ENCODE data around the gene ADAM12. TPM values are rescaled to one million over a fixed set of nuclear protein-coding genes. Genes with fewer than 3 reads are reported as not detected.

ADAM12 gene
- polyA plus RNA-seq, 1 donor from 2014 or later, result 0.09 TPM

DNA sequence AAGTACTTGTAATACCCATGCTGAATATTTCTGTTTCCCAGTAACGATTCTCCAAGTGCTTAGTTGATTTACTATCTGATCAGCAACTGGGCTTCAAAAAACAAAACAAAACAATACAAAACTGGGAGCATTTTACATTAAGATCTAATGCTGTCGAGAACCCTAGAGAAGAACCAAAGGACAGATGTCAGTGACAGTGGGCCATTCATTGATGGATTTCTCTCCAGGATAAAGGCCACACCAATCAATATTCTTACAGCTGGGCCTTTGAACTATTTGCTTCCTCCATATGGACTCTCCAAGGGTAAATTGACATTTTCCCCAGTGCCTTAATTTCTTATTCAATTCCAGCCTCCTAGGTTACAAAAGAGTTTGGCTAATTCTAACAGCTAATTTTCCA lies 217.5 kb downstream of the ADAM12 start:
- Histone ChIP-seq H3K9ac (ENCODE audit: low read length) (no peak overlapping the region), H3K4me2 (ENCODE audit: low read length) (no peak overlapping the region), H2AFZ (ENCODE audit: low read depth, low read length) (no peak overlapping the region), H3K27me3 (ENCODE audit: insufficient read depth, low read depth, low read length) (no peaks in the 10 kb centered on the region), H4K20me1 (ENCODE audit: insufficient read depth) (no peaks in the 10 kb centered on the region), H3K9me3 (ENCODE audit: low read length) (no peaks in the 10 kb centered on the region), H3K36me3 (ENCODE audit: insufficient read depth, low read length) (no peaks in the 10 kb centered on the region), H3K79me2 (replicated peaks; ENCODE audit: insufficient read depth, low read length) (no peaks in the 10 kb centered on the region), H3K9me2 (ENCODE audit: insufficient read depth, low read length) (no peaks in the 10 kb centered on the region), H3K4me3 (ENCODE audit: low read length) (no peak overlapping the region), H3F3A (ENCODE audit: insufficient read depth, low read length, poor library complexity, severe bottlenecking) (no peaks in the 10 kb centered on the region), H3K27ac (ENCODE audit: low read length) (no peak overlapping the region)
- TF ChIP-seq SMC3 (conservative IDR thresholded peaks at IDR 0.05; ENCODE audit: poor library complexity), result no peak
- TF ChIP-seq POLR2AphosphoS5 (IDR thresholded peaks at IDR 0.05), result no peak
- no peak for TF ChIP-seq RAD21 (conservative IDR thresholded peaks at IDR 0.05)
- TF ChIP-seq, protein P1, sequence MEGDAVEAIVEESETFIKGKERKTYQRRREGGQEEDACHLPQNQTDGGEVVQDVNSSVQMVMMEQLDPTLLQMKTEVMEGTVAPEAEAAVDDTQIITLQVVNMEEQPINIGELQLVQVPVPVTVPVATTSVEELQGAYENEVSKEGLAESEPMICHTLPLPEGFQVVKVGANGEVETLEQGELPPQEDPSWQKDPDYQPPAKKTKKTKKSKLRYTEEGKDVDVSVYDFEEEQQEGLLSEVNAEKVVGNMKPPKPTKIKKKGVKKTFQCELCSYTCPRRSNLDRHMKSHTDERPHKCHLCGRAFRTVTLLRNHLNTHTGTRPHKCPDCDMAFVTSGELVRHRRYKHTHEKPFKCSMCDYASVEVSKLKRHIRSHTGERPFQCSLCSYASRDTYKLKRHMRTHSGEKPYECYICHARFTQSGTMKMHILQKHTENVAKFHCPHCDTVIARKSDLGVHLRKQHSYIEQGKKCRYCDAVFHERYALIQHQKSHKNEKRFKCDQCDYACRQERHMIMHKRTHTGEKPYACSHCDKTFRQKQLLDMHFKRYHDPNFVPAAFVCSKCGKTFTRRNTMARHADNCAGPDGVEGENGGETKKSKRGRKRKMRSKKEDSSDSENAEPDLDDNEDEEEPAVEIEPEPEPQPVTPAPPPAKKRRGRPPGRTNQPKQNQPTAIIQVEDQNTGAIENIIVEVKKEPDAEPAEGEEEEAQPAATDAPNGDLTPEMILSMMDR (IDR thresholded peaks at IDR 0.05; ENCODE audit: poor library complexity, severe bottlenecking), result no peak

DNA sequence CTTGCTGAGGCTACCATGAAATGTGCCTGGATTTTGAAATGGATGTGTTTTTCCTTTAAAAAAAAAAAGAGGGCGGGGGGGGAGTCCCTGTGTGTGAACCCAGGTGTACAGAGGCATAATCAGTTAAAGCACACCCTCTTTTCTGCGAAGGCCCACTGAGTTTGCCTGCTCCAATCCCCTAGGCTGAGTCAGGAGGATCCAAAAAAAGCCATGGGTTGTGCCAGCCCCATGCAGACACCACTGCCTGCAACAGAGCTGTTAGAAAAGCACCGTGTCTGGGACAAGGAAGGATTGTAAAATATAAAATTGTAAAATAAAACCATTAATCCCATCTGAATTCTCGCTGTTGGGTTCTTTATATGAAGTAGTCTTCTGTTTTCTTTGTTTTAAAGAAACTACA lies 217.9 kb downstream of the ADAM12 start:
- Histone ChIP-seq H3K9ac (ENCODE audit: low read length) (no peak overlapping the region), H3K9me3 (ENCODE audit: low read length) (no peaks in the 10 kb centered on the region)

GRCh38 chr10:126169899-126170298 lies 218.4 kb downstream of the ADAM12 start:
- no peaks in the 10 kb centered on the region for H3K9me2 ChIP-seq (ENCODE audit: insufficient read depth, low read length)
- no peaks in the 10 kb centered on the region for H4K20me1 ChIP-seq (ENCODE audit: insufficient read depth)
- H3F3A ChIP-seq (ENCODE audit: insufficient read depth, low read length, poor library complexity, severe bottlenecking), result no peaks in the 10 kb centered on the region
- H3K4me2 ChIP-seq (ENCODE audit: low read length), result no peak overlapping the region
- H3K9ac ChIP-seq (ENCODE audit: low read length), result no peak overlapping the region
- H3K27me3 ChIP-seq (ENCODE audit: insufficient read depth, low read depth, low read length), result no peaks in the 10 kb centered on the region
- H3K79me2 ChIP-seq (replicated peaks; ENCODE audit: insufficient read depth, low read length), result no peaks in the 10 kb centered on the region
- H3K36me3 ChIP-seq (ENCODE audit: insufficient read depth, low read length), result no peaks in the 10 kb centered on the region
- H3K27ac ChIP-seq (ENCODE audit: low read length), result no peak overlapping the region
- no peak overlapping the region for H2AFZ ChIP-seq (ENCODE audit: low read depth, low read length)
- no peaks in the 10 kb centered on the region for H3K9me3 ChIP-seq (ENCODE audit: low read length)
- no peak overlapping the region for H3K4me3 ChIP-seq (ENCODE audit: low read length)
- TF ChIP-seq POLR2AphosphoS5 (IDR thresholded peaks at IDR 0.05) (no peak), MXI1 (conservative IDR thresholded peaks at IDR 0.05; ENCODE audit: poor library complexity, severe bottlenecking) (no peak), EP300 (conservative IDR thresholded peaks at IDR 0.05; ENCODE audit: poor library complexity, severe bottlenecking) (no peak), SMC3 (conservative IDR thresholded peaks at IDR 0.05; ENCODE audit: poor library complexity) (no peak), RAD21 (conservative IDR thresholded peaks at IDR 0.05) (no peak), TAF1 (IDR thresholded peaks at IDR 0.05; ENCODE audit: low read depth) (no peak)
- TF ChIP-seq, protein P1 (IDR thresholded peaks at IDR 0.05; ENCODE audit: poor library complexity, severe bottlenecking), result no peak

More for the DNA sequence above, 217.9 kb downstream of the ADAM12 start:
- H3F3A ChIP-seq (ENCODE audit: insufficient read depth, low read length, poor library complexity, severe bottlenecking), result no peaks in the 10 kb centered on the region
- H3K36me3 ChIP-seq (ENCODE audit: insufficient read depth, low read length), result no peaks in the 10 kb centered on the region
- H4K20me1 ChIP-seq (ENCODE audit: insufficient read depth), result no peaks in the 10 kb centered on the region
- H3K79me2 ChIP-seq (replicated peaks; ENCODE audit: insufficient read depth, low read length), result no peaks in the 10 kb centered on the region
- TF ChIP-seq REST (IDR thresholded peaks at IDR 0.05; ENCODE audit: borderline replicate concordance) (no peak), POLR2AphosphoS5 (IDR thresholded peaks at IDR 0.05) (no peak)
- no peaks in the 10 kb centered on the region for H3K27me3 ChIP-seq (ENCODE audit: insufficient read depth, low read depth, low read length)
- no peak overlapping the region for H2AFZ ChIP-seq (ENCODE audit: low read depth, low read length)
- H3K4me3 ChIP-seq (ENCODE audit: low read length), result no peak overlapping the region
- H3K9me2 ChIP-seq (ENCODE audit: insufficient read depth, low read length), result no peaks in the 10 kb centered on the region
- H3K27ac ChIP-seq (ENCODE audit: low read length), result no peak overlapping the region
- no peak overlapping the region for H3K4me2 ChIP-seq (ENCODE audit: low read length)
